ENCODE data around the gene SSU72.
"Not testable (repeated sequence)": the region's sequence is repeated elsewhere in the genome, so short reads cannot be mapped to it uniquely, and the experiment has no call there.

SSU72 gene

DNA sequence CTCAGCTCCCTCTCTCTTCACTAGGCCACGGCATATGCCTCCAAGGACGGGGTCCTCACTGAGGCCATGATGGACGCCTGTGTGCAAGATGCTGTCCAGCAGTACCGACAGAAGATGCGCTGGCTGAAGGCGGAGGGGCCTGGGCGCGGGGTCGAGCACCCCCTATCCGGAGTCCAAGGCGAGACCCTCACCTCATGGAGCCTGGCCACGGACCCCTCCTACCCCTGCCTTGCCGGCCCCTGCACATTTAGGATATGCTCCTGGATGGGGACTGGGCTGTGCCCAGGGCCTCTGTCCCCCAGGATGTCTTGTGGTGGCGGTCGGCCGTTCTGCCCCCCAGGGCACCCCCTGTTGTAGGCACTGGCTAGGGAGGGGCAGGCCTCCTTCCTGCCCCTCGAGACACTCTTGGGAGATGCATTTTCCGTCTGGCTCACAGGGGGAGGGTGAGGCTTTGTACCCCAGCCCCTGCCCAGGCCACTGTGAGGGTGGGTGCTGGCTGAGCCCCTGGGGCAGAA lies 79.1 kb downstream of the SSU72 start:
- WGBS (ENCODE audit: extremely low coverage, insufficient coverage, insufficient read length) = no CpG with 5 or more reads among the region's 18 CpGs
- H4K12ac ChIP-seq (ENCODE audit: low read depth, low read length); DNase-seq; H3K27me3 ChIP-seq (ENCODE audit: insufficient read depth, low read length); H3K79me1 ChIP-seq (ENCODE audit: low read length); H3K9me3 ChIP-seq (ENCODE audit: insufficient read depth, low read depth, low read length); H3K4me2 ChIP-seq (ENCODE audit: low read length); H2AK5ac ChIP-seq (ENCODE audit: low read length); H2BK12ac ChIP-seq (ENCODE audit: low read length); H2BK120ac ChIP-seq (ENCODE audit: insufficient read depth, low read length, poor library complexity); H2AFZ ChIP-seq (ENCODE audit: insufficient read depth, low read length, poor library complexity); H3K9ac ChIP-seq (ENCODE audit: low read length); H4K91ac ChIP-seq (ENCODE audit: low read depth, low read length); H3K14ac ChIP-seq (ENCODE audit: low read length); H3K27ac ChIP-seq (ENCODE audit: low read depth, low read length); H3K23ac ChIP-seq (ENCODE audit: low read length); H3K4me1 ChIP-seq (ENCODE audit: control insufficient read depth in 1 of 2, insufficient read depth in 2 of 2, low read length in 2 of 2); H3K4me3 ChIP-seq (ENCODE audit: low read depth, low read length); H2BK5ac ChIP-seq (ENCODE audit: low read depth, low read length, poor library complexity); H3K4ac ChIP-seq (ENCODE audit: low read depth, low read length); H4K8ac ChIP-seq (ENCODE audit: low read depth, low read length); H3K18ac ChIP-seq (ENCODE audit: low read length); H3K79me2 ChIP-seq (ENCODE audit: control insufficient read depth, insufficient read depth, low read length, poor library complexity): not testable (repeated sequence)
- peaks cover 43% of the 10 kb centered on the region in 2 experiments for H3K36me3 ChIP-seq (ENCODE audit: control insufficient read depth in 1 of 2, insufficient read depth in 2 of 2, low read length in 2 of 2)

GRCh38 chr1:1494311-1494710 lies 80.4 kb downstream of the SSU72 start:
- H3K79me2 ChIP-seq (ENCODE audit: control insufficient read depth, insufficient read depth, low read length, poor library complexity); H3K14ac ChIP-seq (ENCODE audit: low read length); DNase-seq; H3K79me1 ChIP-seq (ENCODE audit: low read length); H2BK12ac ChIP-seq (ENCODE audit: low read length); H3K4me3 ChIP-seq (ENCODE audit: low read depth, low read length); H2AFZ ChIP-seq (ENCODE audit: insufficient read depth, low read length, poor library complexity); H3K9me3 ChIP-seq (ENCODE audit: insufficient read depth, low read depth, low read length); H2AK5ac ChIP-seq (ENCODE audit: low read length); H3K9ac ChIP-seq (ENCODE audit: low read length); H3K27ac ChIP-seq (ENCODE audit: low read depth, low read length); H3K23ac ChIP-seq (ENCODE audit: low read length); H3K4me1 ChIP-seq (ENCODE audit: control insufficient read depth in 1 of 2, insufficient read depth in 2 of 2, low read length in 2 of 2); H3K18ac ChIP-seq (ENCODE audit: low read length); H2BK120ac ChIP-seq (ENCODE audit: insufficient read depth, low read length, poor library complexity); H3K27me3 ChIP-seq (ENCODE audit: insufficient read depth, low read length); H4K91ac ChIP-seq (ENCODE audit: low read depth, low read length); H2BK5ac ChIP-seq (ENCODE audit: low read depth, low read length, poor library complexity); H4K12ac ChIP-seq (ENCODE audit: low read depth, low read length); H3K4ac ChIP-seq (ENCODE audit: low read depth, low read length); H3K4me2 ChIP-seq (ENCODE audit: low read length); H4K8ac ChIP-seq (ENCODE audit: low read depth, low read length): not testable (repeated sequence)
- peaks cover 54% of the 10 kb centered on the region in 2 experiments for H3K36me3 ChIP-seq (ENCODE audit: control insufficient read depth in 1 of 2, insufficient read depth in 2 of 2, low read length in 2 of 2)
- WGBS (ENCODE audit: extremely low coverage, insufficient coverage, insufficient read length) = no CpG with 5 or more reads among the region's 22 CpGs
